ENCODE data around the gene BNC2.

BNC2 gene

GRCh38 chr9:16794871-16795639, 75.4 kb downstream of the BNC2 start:
- no peak for DNase-seq (ENCODE audit: extremely low spot score)
- POLR2A ChIA-PET = no interaction called here

GRCh38 chr9:16794103-16794502, 76.4 kb downstream of the BNC2 start:
- ChIA-PET CTCF (no interaction called here), POLR2A (no interaction called here)
- TF ChIP-seq CTCF (IDR thresholded peaks at IDR 0.05; ENCODE audit: control extremely low read depth, extremely low read depth, low read depth, missing control alignments) = no peak
- DNase-seq (ENCODE audit: extremely low spot score) = no peak

More at GRCh38 chr9:16794871-16795639, 75.4 kb downstream of the BNC2 start:
- no peak for TF ChIP-seq CTCF (IDR thresholded peaks at IDR 0.05; ENCODE audit: control extremely low read depth, extremely low read depth, low read depth, missing control alignments)
- CTCF ChIA-PET = no interaction called here

- DNase-seq (ENCODE audit: extremely low spot score) = no peak
- TF ChIP-seq CTCF (IDR thresholded peaks at IDR 0.05; ENCODE audit: control extremely low read depth, extremely low read depth, low read depth, missing control alignments) = no peak
- CTCF ChIA-PET = no interaction called here
- POLR2A ChIA-PET = no interaction called here
Measured at GRCh38 chr9:16787724-16788123, 82.7 kb downstream of the BNC2 start.

- ChIA-PET POLR2A (no interaction called here), CTCF (interaction anchor here (1.5 kb wide), 1 partner anchor 26 kb away, joined by 4 read pairs; no protein-coding TSS in a partner anchor)
- TF ChIP-seq CTCF (IDR thresholded peaks at IDR 0.05; ENCODE audit: control extremely low read depth, extremely low read depth, low read depth, missing control alignments) = no peak
- no peak for DNase-seq (ENCODE audit: extremely low spot score)
Measured at GRCh38 chr9:16784002-16784401, 86.5 kb downstream of the BNC2 start.

GRCh38 chr9:16782490-16782889, 88.0 kb downstream of the BNC2 start:
- CTCF ChIA-PET = interaction anchor here (1.5 kb wide), 1 partner anchor 27 kb away, joined by 4 read pairs; no protein-coding TSS in a partner anchor

GRCh38 chr9:16775330-16775729, 95.1 kb downstream of the BNC2 start:
- CTCF ChIA-PET = no interaction called here
- TF ChIP-seq CTCF (IDR thresholded peaks at IDR 0.05; ENCODE audit: control extremely low read depth, extremely low read depth, low read depth, missing control alignments) = no peak
- POLR2A ChIA-PET = no interaction called here
- no peak for DNase-seq (ENCODE audit: extremely low spot score)

More at GRCh38 chr9:16782490-16782889, 88.0 kb downstream of the BNC2 start:
- no peak for DNase-seq (ENCODE audit: extremely low spot score)
- POLR2A ChIA-PET = no interaction called here
- TF ChIP-seq CTCF (IDR thresholded peaks at IDR 0.05; ENCODE audit: control extremely low read depth, extremely low read depth, low read depth, missing control alignments) = no peak

Measured in GM10248 (cell line).